Fibroblast of villous mesenchyme (primary cell): ENCODE results near the gene PDGFRB. TPM values are rescaled to one million over a fixed set of nuclear protein-coding genes. Genes with fewer than 3 reads are reported as not detected.

Source experiments
- DNase-seq: peaks from one replicate; pipeline ENCODE4 v3.0.0-alpha.2; 2010; ENCODE audit warnings: low read depth
- H3K4me3 ChIP-seq: 2 replicates; pipeline ENCODE4 v1.5.1; 2011; ENCODE audit warnings: low read depth, mild to moderate bottlenecking, low read length
- total RNA-seq: library from RNA; depleted of rRNA; stranded (reverse); fragments of >200 nt; gene quantifications from 2 replicates; pipeline ENCODE4 v1.2.3, GENCODE V29; 2012
- TF ChIP-seq, protein P1 (sequence below): IDR thresholded peaks from 2 replicates; pipeline ENCODE4 v1.5.1; 2012; ENCODE audit warnings: low read depth, mild to moderate bottlenecking, low read length; ENCODE audit not compliant: insufficient read depth

Gene PDGFRB
- total RNA-seq, 1 donor, result 341 TPM

GRCh38 chr5:150196514-150196913 is 40.9 kb upstream of the PDGFRB start:
- no peak overlapping the region for H3K4me3 ChIP-seq
- TF ChIP-seq, protein P1, sequence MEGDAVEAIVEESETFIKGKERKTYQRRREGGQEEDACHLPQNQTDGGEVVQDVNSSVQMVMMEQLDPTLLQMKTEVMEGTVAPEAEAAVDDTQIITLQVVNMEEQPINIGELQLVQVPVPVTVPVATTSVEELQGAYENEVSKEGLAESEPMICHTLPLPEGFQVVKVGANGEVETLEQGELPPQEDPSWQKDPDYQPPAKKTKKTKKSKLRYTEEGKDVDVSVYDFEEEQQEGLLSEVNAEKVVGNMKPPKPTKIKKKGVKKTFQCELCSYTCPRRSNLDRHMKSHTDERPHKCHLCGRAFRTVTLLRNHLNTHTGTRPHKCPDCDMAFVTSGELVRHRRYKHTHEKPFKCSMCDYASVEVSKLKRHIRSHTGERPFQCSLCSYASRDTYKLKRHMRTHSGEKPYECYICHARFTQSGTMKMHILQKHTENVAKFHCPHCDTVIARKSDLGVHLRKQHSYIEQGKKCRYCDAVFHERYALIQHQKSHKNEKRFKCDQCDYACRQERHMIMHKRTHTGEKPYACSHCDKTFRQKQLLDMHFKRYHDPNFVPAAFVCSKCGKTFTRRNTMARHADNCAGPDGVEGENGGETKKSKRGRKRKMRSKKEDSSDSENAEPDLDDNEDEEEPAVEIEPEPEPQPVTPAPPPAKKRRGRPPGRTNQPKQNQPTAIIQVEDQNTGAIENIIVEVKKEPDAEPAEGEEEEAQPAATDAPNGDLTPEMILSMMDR, result no peak
- DNase-seq, result no peak

- TF ChIP-seq, protein P1, result no peak
- H3K4me3 ChIP-seq, result no peak overlapping the region
- DNase-seq, result no peak
Measured at GRCh38 chr5:150195736-150196485, 40.3 kb upstream of the PDGFRB start.

- TF ChIP-seq, protein P1, result no peak
- no peak for DNase-seq
- H3K4me3 ChIP-seq, result no peak overlapping the region
Measured at GRCh38 chr5:150192462-150192861, 36.8 kb upstream of the PDGFRB start.

- no peak overlapping the region for H3K4me3 ChIP-seq
- TF ChIP-seq, protein P1, result no peak
- DNase-seq, result no peak
Measured at GRCh38 chr5:150190987-150191386, 35.3 kb upstream of the PDGFRB start.

DNA sequence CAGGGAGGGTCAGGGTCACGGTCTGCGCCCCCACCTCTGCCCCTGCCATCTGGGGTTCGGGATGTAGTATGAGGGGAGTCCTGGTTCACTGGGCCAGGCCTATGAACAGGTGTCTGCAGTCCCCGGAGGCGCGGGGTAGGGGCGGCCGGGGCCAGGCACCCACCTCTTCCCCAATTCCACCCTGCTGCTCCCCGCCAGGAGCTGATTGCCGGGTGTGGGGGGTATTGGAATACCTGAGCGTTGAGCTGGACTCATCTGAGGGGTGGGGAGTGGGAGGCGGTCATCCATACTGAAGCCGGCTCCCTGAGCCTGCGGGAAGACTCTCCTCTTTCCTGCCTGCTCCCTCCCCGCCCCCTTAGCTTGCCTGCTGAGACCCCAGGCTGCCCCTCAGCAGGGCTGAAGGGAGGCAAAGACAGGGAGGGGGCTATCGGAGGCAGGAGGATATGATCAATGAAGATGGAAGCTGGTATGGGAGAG is 34.9 kb upstream of the PDGFRB start:
- DNase-seq, result no peak
- TF ChIP-seq, protein P1, result no peak
- no peak overlapping the region for H3K4me3 ChIP-seq

GRCh38 chr5:150189728-150190502 is 34.3 kb upstream of the PDGFRB start, which contains the start of gene SLC6A7:
TSS of gene SLC6A7 (plus strand) at chr5:150190062. CDS start at chr5:150190328, 266 bp downstream.
- TF ChIP-seq, protein P1, result no peak
- no peak within 1 kb of the TSS for H3K4me3 ChIP-seq
- no peak for DNase-seq
